HG03095 (cell line): ENCODE results near the gene ERN2.
"Not testable (repeated sequence)": the region's sequence is repeated elsewhere in the genome, so short reads cannot be mapped to it uniquely, and the experiment has no call there.

ENCODE experiments used
- ATAC-seq: cut with Tn5 transposase; IDR thresholded peaks from one replicate; pipeline ENCODE4 v1.9.1; 2021; ENCODE audit warnings: moderate library complexity; ENCODE audit not compliant: unreplicated experiment

Gene ERN2

GRCh38 chr16:23722613-23723240 is 9.7 kb upstream of the ERN2 start:
- ATAC-seq = not testable (repeated sequence)

- no peak for ATAC-seq
Measured at GRCh38 chr16:23716484-23716883, 3.5 kb upstream of the ERN2 start.

GRCh38 chr16:23711785-23712184 is 1.2 kb downstream of the ERN2 start:
- no peak for ATAC-seq

GRCh38 chr16:23710504-23710903 is 2.5 kb downstream of the ERN2 start:
- ATAC-seq = no peak

GRCh38 chr16:23710008-23710407 is 3.0 kb downstream of the ERN2 start:
- no peak for ATAC-seq

GRCh38 chr16:23709536-23709935 is 3.5 kb downstream of the ERN2 start:
- no peak for ATAC-seq

- no peak for ATAC-seq
Measured at GRCh38 chr16:23706439-23706838, 6.6 kb downstream of the ERN2 start.

- ATAC-seq = no peak
Measured at GRCh38 chr16:23705517-23705902, 7.5 kb downstream of the ERN2 start.

GRCh38 chr16:23704772-23705516 is 8.1 kb downstream of the ERN2 start:
- ATAC-seq = no peak

GRCh38 chr16:23702951-23703350 is 10.1 kb downstream of the ERN2 start:
- ATAC-seq = no peak

- ATAC-seq = no peak
Measured at GRCh38 chr16:23701045-23701444, 12.0 kb downstream of the ERN2 start.

GRCh38 chr16:23700509-23700908 is 12.5 kb downstream of the ERN2 start:
- ATAC-seq = no peak

GRCh38 chr16:23700093-23700492 is 12.9 kb downstream of the ERN2 start:
- ATAC-seq = no peak

GRCh38 chr16:23699100-23699499 is 13.9 kb downstream of the ERN2 start:
- ATAC-seq = no peak

GRCh38 chr16:23695756-23696155 is 17.3 kb downstream of the ERN2 start:
- ATAC-seq = no peak

- no peak for ATAC-seq
Measured at GRCh38 chr16:23694644-23695373, 18.2 kb downstream of the ERN2 start.

GRCh38 chr16:23694265-23694643 is 18.8 kb downstream of the ERN2 start:
- no peak for ATAC-seq

- no peak for ATAC-seq
Measured at GRCh38 chr16:23692190-23692837, 20.7 kb downstream of the ERN2 start.

- ATAC-seq = no peak
Measured at GRCh38 chr16:23691483-23692189, 21.4 kb downstream of the ERN2 start.

- no peak for ATAC-seq
Measured at GRCh38 chr16:23690771-23691482, 22.1 kb downstream of the ERN2 start.
